ENCODE measurements around the gene GINS2. TPM values are rescaled to one million over a fixed set of nuclear protein-coding genes. Genes with fewer than 3 reads are reported as not detected.

GINS2 gene
- total RNA-seq, 2 experiments from 2014 or later: 74.3 to 142 TPM

GRCh38 chr16:85650844-85651628, 37.7 kb downstream of the GINS2 start:
- H3K4me1 ChIP-seq (ENCODE audit: insufficient read depth, low read length, poor library complexity, severe bottlenecking): peaks cover 12% of the 10 kb centered on the region
- H3K79me2 ChIP-seq (ENCODE audit: insufficient read depth, low read depth, low read length): no peaks in the 10 kb centered on the region
- H4K20me1 ChIP-seq (ENCODE audit: insufficient read depth, low read length): no peaks in the 10 kb centered on the region
- CTCF ChIA-PET (ENCODE audit: unreplicated experiment): no interaction called here
- H3K27ac ChIP-seq (ENCODE audit: low read depth, low read length, poor library complexity, severe bottlenecking): no peak overlapping the region
- DNase-seq (ENCODE audit: low spot score): peak; percentile 47
- no peaks in the 10 kb centered on the region for H3K9me3 ChIP-seq (ENCODE audit: low read length)
- H3K36me3 ChIP-seq (ENCODE audit: insufficient read depth, low read length): peaks cover 67% of the 10 kb centered on the region
- no TSS peak for BruUV-seq (replicated peaks)
- no peak overlapping the region for H2AFZ ChIP-seq (ENCODE audit: low read length)
- H3K4me2 ChIP-seq (ENCODE audit: low read length): peak overlapping the region; percentile 21; the same call in 1 of the 2 replicates
- intact Hi-C loops (cut with micrococcal nuclease; ENCODE audit: unreplicated experiment): no loop called here
- no peak overlapping the region for H3K4me3 ChIP-seq (ENCODE audit: low read depth, low read length, poor library complexity, severe bottlenecking)
- POLR2A ChIA-PET: no interaction called here
- H3K9me2 ChIP-seq (ENCODE audit: insufficient read depth, low read length): no peaks in the 10 kb centered on the region
- TF ChIP-seq EZH2phosphoT487 (IDR thresholded peaks at IDR 0.05; ENCODE audit: borderline replicate concordance, low read depth, low read length): no peak
- TF ChIP-seq CTCF (conservative IDR thresholded peaks at IDR 0.05; ENCODE audit: low read length): no peak

DNA sequence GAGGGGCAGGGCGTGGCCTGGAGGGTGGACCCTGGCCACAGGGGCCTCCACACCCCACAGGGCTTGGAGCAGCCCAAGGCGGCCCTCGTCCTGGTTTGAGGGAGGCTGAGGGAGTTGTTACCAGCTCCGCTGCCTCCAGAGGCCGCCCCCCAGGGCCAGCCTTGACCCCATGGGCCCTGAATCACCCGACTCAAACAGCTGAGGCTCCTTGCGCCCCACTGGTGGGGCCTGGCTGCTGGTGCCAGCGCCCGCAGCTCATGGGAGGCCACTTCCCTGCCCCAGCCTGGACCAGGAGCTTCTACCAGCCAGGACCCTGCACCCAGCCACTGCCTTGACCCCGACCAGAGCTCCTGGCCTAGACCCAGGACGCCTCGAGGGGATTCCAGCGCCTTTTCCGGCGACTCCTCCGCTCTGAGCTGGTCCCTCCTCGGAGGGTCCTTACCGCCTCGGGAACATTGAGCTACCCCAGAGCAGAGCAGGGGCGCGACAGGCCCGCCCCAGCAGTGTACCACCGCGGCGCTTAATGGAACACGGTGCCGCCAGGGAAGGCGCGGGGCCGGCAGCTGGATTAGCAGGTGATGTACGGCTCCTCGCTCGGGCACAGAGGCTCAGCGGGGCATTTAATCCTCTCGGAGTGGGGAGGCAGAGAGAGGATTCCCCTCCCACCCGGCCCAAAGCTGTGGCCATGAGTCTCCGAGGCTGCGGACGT, 38.5 kb downstream of the GINS2 start:
- CTCF ChIA-PET (ENCODE audit: unreplicated experiment): no interaction called here
- POLR2A ChIA-PET: no interaction called here
- no peak for TF ChIP-seq EZH2phosphoT487 (IDR thresholded peaks at IDR 0.05; ENCODE audit: borderline replicate concordance, low read depth, low read length)
- TF ChIP-seq CTCF (conservative IDR thresholded peaks at IDR 0.05; ENCODE audit: low read length): no peak
- H2AFZ ChIP-seq (ENCODE audit: low read length): no peak overlapping the region
- intact Hi-C loops (cut with micrococcal nuclease; ENCODE audit: unreplicated experiment): no loop called here
- BruUV-seq (replicated peaks): no TSS peak
- peaks cover 59% of the 10 kb centered on the region for H3K36me3 ChIP-seq (ENCODE audit: insufficient read depth, low read length)
- H3K79me2 ChIP-seq (ENCODE audit: insufficient read depth, low read depth, low read length): no peaks in the 10 kb centered on the region
- no peak overlapping the region for H3K4me3 ChIP-seq (ENCODE audit: low read depth, low read length, poor library complexity, severe bottlenecking)
- no peak overlapping the region for H3K4me2 ChIP-seq (ENCODE audit: low read length)
- no peaks in the 10 kb centered on the region for H3K9me3 ChIP-seq (ENCODE audit: low read length)
- H3K9me2 ChIP-seq (ENCODE audit: insufficient read depth, low read length): no peaks in the 10 kb centered on the region
- DNase-seq (ENCODE audit: low spot score): no peak
- H4K20me1 ChIP-seq (ENCODE audit: insufficient read depth, low read length): no peaks in the 10 kb centered on the region
- no peak overlapping the region for H3K27ac ChIP-seq (ENCODE audit: low read depth, low read length, poor library complexity, severe bottlenecking)
- H3K4me1 ChIP-seq (ENCODE audit: insufficient read depth, low read length, poor library complexity, severe bottlenecking): peaks cover 12% of the 10 kb centered on the region

All from OCI-LY7 (cell line).